ENCODE data around the gene WDR33. TPM values are rescaled to one million over a fixed set of nuclear protein-coding genes. Genes with fewer than 3 reads are reported as not detected.
"Not testable (repeated sequence)": the region's sequence is repeated elsewhere in the genome, so short reads cannot be mapped to it uniquely, and the experiment has no call there.

WDR33 gene
- total RNA-seq, 1 donor from 2014 or later, result 37.1 TPM

GRCh38 chr2:127799926-127800325, 11.0 kb downstream of the WDR33 start:
- H3K4me1 ChIP-seq, result peaks cover 35% of the 10 kb centered on the region
- intact Hi-C loops (cut with DNase I), result no loop called here

GRCh38 chr2:127796389-127796788, 14.6 kb downstream of the WDR33 start:
- no peak for TF ChIP-seq POLR2AphosphoS5 (IDR thresholded peaks at IDR 0.05; ENCODE audit: insufficient read depth in 1 of 2, low read depth in 1 of 2)
- TF ChIP-seq POLR2A (IDR thresholded peaks at IDR 0.05), result no peak
- TF ChIP-seq CTCF (IDR thresholded peaks at IDR 0.05), result no peak
- no peaks in the 10 kb centered on the region for H3K27me3 ChIP-seq
- H3K9me3 ChIP-seq, result no peaks in the 10 kb centered on the region
- H3K4me1 ChIP-seq, result peaks cover 41% of the 10 kb centered on the region
- no peak overlapping the region for H3K27ac ChIP-seq
- intact Hi-C loops (cut with DNase I), result no loop called here
- DNase-seq (ENCODE audit: extremely low spot score in 2 of 2), result no peak
- H3K36me3 ChIP-seq, result no peaks in the 10 kb centered on the region
- no peak overlapping the region for H3K4me3 ChIP-seq

More at GRCh38 chr2:127799926-127800325, 11.0 kb downstream of the WDR33 start:
- no peak overlapping the region for H3K4me3 ChIP-seq
- no peak overlapping the region for H3K27ac ChIP-seq
- no peaks in the 10 kb centered on the region for H3K36me3 ChIP-seq
- H3K9me3 ChIP-seq, result no peaks in the 10 kb centered on the region
- no peak for DNase-seq (ENCODE audit: extremely low spot score in 2 of 2)
- no peaks in the 10 kb centered on the region for H3K27me3 ChIP-seq
- no peak for TF ChIP-seq CTCF (IDR thresholded peaks at IDR 0.05)
- no peak for TF ChIP-seq POLR2A (IDR thresholded peaks at IDR 0.05)
- TF ChIP-seq POLR2AphosphoS5 (IDR thresholded peaks at IDR 0.05; ENCODE audit: insufficient read depth in 1 of 2, low read depth in 1 of 2), result no peak

GRCh38 chr2:127794901-127795300, 16.1 kb downstream of the WDR33 start:
- H3K27ac ChIP-seq; H3K36me3 ChIP-seq; intact Hi-C loops (cut with DNase I); DNase-seq (ENCODE audit: extremely low spot score in 2 of 2); H3K4me3 ChIP-seq; H3K27me3 ChIP-seq; H3K9me3 ChIP-seq: not testable (repeated sequence)
- H3K4me1 ChIP-seq, result peaks cover 47% of the 10 kb centered on the region

GRCh38 chr2:127792805-127793204, 18.2 kb downstream of the WDR33 start:
- Histone ChIP-seq H3K27me3 (no peaks in the 10 kb centered on the region), H3K27ac (no peak overlapping the region), H3K36me3 (no peaks in the 10 kb centered on the region), H3K4me1 (peaks cover 39% of the 10 kb centered on the region), H3K9me3 (no peaks in the 10 kb centered on the region), H3K4me3 (no peak overlapping the region)
- no peak for DNase-seq (ENCODE audit: extremely low spot score in 2 of 2)
- no peak for TF ChIP-seq CTCF (IDR thresholded peaks at IDR 0.05)
- TF ChIP-seq POLR2A (IDR thresholded peaks at IDR 0.05), result no peak
- TF ChIP-seq POLR2AphosphoS5 (IDR thresholded peaks at IDR 0.05; ENCODE audit: insufficient read depth in 1 of 2, low read depth in 1 of 2), result no peak
- intact Hi-C loops (cut with DNase I), result no loop called here

GRCh38 chr2:127790694-127791529, 20.1 kb downstream of the WDR33 start:
- Histone ChIP-seq H3K4me3 (no peak overlapping the region), H3K36me3 (no peaks in the 10 kb centered on the region), H3K27ac (no peak overlapping the region), H3K9me3 (no peaks in the 10 kb centered on the region), H3K4me1 (peaks cover 31% of the 10 kb centered on the region), H3K27me3 (no peaks in the 10 kb centered on the region)
- intact Hi-C loops (cut with DNase I), result no loop called here
- no peak for DNase-seq (ENCODE audit: extremely low spot score in 2 of 2)
- TF ChIP-seq CTCF (IDR thresholded peaks at IDR 0.05) (no peak), POLR2A (IDR thresholded peaks at IDR 0.05) (no peak), POLR2AphosphoS5 (IDR thresholded peaks at IDR 0.05; ENCODE audit: insufficient read depth in 1 of 2, low read depth in 1 of 2) (no peak)
